ENCODE data around the gene GABBR2.

Gene GABBR2

GRCh38 chr9:98516897-98517503 lies 191.7 kb downstream of the GABBR2 start:
- Histone ChIP-seq H3K9me3 (ENCODE audit: insufficient read depth, low read depth, low read length) (no peaks in the 10 kb centered on the region), H2BK12ac (ENCODE audit: low read length) (no peak overlapping the region), H2AFZ (ENCODE audit: insufficient read depth, low read length, poor library complexity) (no peak overlapping the region), H3K14ac (ENCODE audit: low read length) (no peak overlapping the region), H4K8ac (ENCODE audit: low read depth, low read length) (no peak overlapping the region), H2BK5ac (ENCODE audit: low read depth, low read length, poor library complexity) (no peak overlapping the region), H2AK5ac (ENCODE audit: low read length) (no peak overlapping the region), H3K23ac (ENCODE audit: low read length) (no peak overlapping the region), H3K4me2 (ENCODE audit: low read length) (no peak overlapping the region), H3K27ac (ENCODE audit: low read depth, low read length) (no peak overlapping the region), H3K79me2 (ENCODE audit: control insufficient read depth, insufficient read depth, low read length, poor library complexity) (no peaks in the 10 kb centered on the region), H3K36me3 (ENCODE audit: control insufficient read depth in 1 of 2, insufficient read depth in 2 of 2, low read length in 2 of 2) (no peaks in the 10 kb centered on the region), H4K12ac (ENCODE audit: low read depth, low read length) (no peak overlapping the region), H3K9ac (ENCODE audit: low read length) (no peak overlapping the region), H2BK120ac (ENCODE audit: insufficient read depth, low read length, poor library complexity) (no peak overlapping the region), H3K4me1 (ENCODE audit: control insufficient read depth in 1 of 2, insufficient read depth in 2 of 2, low read length in 2 of 2) (no peaks in the 10 kb centered on the region), H3K4ac (ENCODE audit: low read depth, low read length) (no peak overlapping the region), H3K27me3 (ENCODE audit: insufficient read depth, low read length) (no peaks in the 10 kb centered on the region), H3K79me1 (ENCODE audit: low read length) (no peaks in the 10 kb centered on the region), H3K18ac (ENCODE audit: low read length) (no peak overlapping the region), H4K91ac (ENCODE audit: low read depth, low read length) (no peak overlapping the region), H3K4me3 (ENCODE audit: low read depth, low read length) (no peak overlapping the region)
- no CpG with 5 or more reads among the region's 9 CpGs for WGBS (ENCODE audit: extremely low coverage, insufficient coverage, insufficient read length)
- no peak for DNase-seq

- no peak overlapping the region for H3K4me3 ChIP-seq (ENCODE audit: low read depth, low read length)
- H3K79me1 ChIP-seq (ENCODE audit: low read length) = no peaks in the 10 kb centered on the region
- H2AFZ ChIP-seq (ENCODE audit: insufficient read depth, low read length, poor library complexity) = no peak overlapping the region
- no peak overlapping the region for H4K8ac ChIP-seq (ENCODE audit: low read depth, low read length)
- H2BK12ac ChIP-seq (ENCODE audit: low read length) = no peak overlapping the region
- H3K79me2 ChIP-seq (ENCODE audit: control insufficient read depth, insufficient read depth, low read length, poor library complexity) = no peaks in the 10 kb centered on the region
- no peak overlapping the region for H4K91ac ChIP-seq (ENCODE audit: low read depth, low read length)
- H3K4me2 ChIP-seq (ENCODE audit: low read length) = no peak overlapping the region
- no peak for DNase-seq
- no peaks in the 10 kb centered on the region for H3K36me3 ChIP-seq (ENCODE audit: control insufficient read depth in 1 of 2, insufficient read depth in 2 of 2, low read length in 2 of 2)
- no peaks in the 10 kb centered on the region for H3K9me3 ChIP-seq (ENCODE audit: insufficient read depth, low read depth, low read length)
- no peaks in the 10 kb centered on the region for H3K4me1 ChIP-seq (ENCODE audit: control insufficient read depth in 1 of 2, insufficient read depth in 2 of 2, low read length in 2 of 2)
- H3K4ac ChIP-seq (ENCODE audit: low read depth, low read length) = no peak overlapping the region
- no peak overlapping the region for H3K27ac ChIP-seq (ENCODE audit: low read depth, low read length)
- no peaks in the 10 kb centered on the region for H3K27me3 ChIP-seq (ENCODE audit: insufficient read depth, low read length)
- no peak overlapping the region for H3K14ac ChIP-seq (ENCODE audit: low read length)
- no peak overlapping the region for H2BK120ac ChIP-seq (ENCODE audit: insufficient read depth, low read length, poor library complexity)
- no CpG with 5 or more reads among the region's 7 CpGs for WGBS (ENCODE audit: extremely low coverage, insufficient coverage, insufficient read length)
- no peak overlapping the region for H3K9ac ChIP-seq (ENCODE audit: low read length)
- H4K12ac ChIP-seq (ENCODE audit: low read depth, low read length) = no peak overlapping the region
- no peak overlapping the region for H3K23ac ChIP-seq (ENCODE audit: low read length)
- no peak overlapping the region for H3K18ac ChIP-seq (ENCODE audit: low read length)
- no peak overlapping the region for H2AK5ac ChIP-seq (ENCODE audit: low read length)
- H2BK5ac ChIP-seq (ENCODE audit: low read depth, low read length, poor library complexity) = no peak overlapping the region
Observed at GRCh38 chr9:98516205-98516896, 192.4 kb downstream of the GABBR2 start.

- Histone ChIP-seq H3K79me2 (ENCODE audit: control insufficient read depth, insufficient read depth, low read length, poor library complexity) (no peaks in the 10 kb centered on the region), H3K4me2 (ENCODE audit: low read length) (no peak overlapping the region), H3K4me3 (ENCODE audit: low read depth, low read length) (no peak overlapping the region), H3K27me3 (ENCODE audit: insufficient read depth, low read length) (no peaks in the 10 kb centered on the region), H3K27ac (ENCODE audit: low read depth, low read length) (no peak overlapping the region), H3K9ac (ENCODE audit: low read length) (no peak overlapping the region), H3K18ac (ENCODE audit: low read length) (no peak overlapping the region), H4K12ac (ENCODE audit: low read depth, low read length) (no peak overlapping the region), H2AK5ac (ENCODE audit: low read length) (no peak overlapping the region), H3K4me1 (ENCODE audit: control insufficient read depth in 1 of 2, insufficient read depth in 2 of 2, low read length in 2 of 2) (no peaks in the 10 kb centered on the region), H3K9me3 (ENCODE audit: insufficient read depth, low read depth, low read length) (no peaks in the 10 kb centered on the region), H3K23ac (ENCODE audit: low read length) (no peak overlapping the region), H2BK5ac (ENCODE audit: low read depth, low read length, poor library complexity) (no peak overlapping the region), H2BK120ac (ENCODE audit: insufficient read depth, low read length, poor library complexity) (no peak overlapping the region), H4K8ac (ENCODE audit: low read depth, low read length) (no peak overlapping the region), H3K4ac (ENCODE audit: low read depth, low read length) (no peak overlapping the region), H2AFZ (ENCODE audit: insufficient read depth, low read length, poor library complexity) (no peak overlapping the region), H3K14ac (ENCODE audit: low read length) (no peak overlapping the region), H3K36me3 (ENCODE audit: control insufficient read depth in 1 of 2, insufficient read depth in 2 of 2, low read length in 2 of 2) (no peaks in the 10 kb centered on the region), H2BK12ac (ENCODE audit: low read length) (no peak overlapping the region), H4K91ac (ENCODE audit: low read depth, low read length) (no peak overlapping the region), H3K79me1 (ENCODE audit: low read length) (no peaks in the 10 kb centered on the region)
- DNase-seq = no peak
- WGBS (ENCODE audit: extremely low coverage, insufficient coverage, insufficient read length) = no CpG with 5 or more reads among the region's 4 CpGs
Observed at GRCh38 chr9:98515506-98516204, 193.1 kb downstream of the GABBR2 start.

- Histone ChIP-seq H2BK5ac (ENCODE audit: low read depth, low read length, poor library complexity) (no peak overlapping the region), H3K27ac (ENCODE audit: low read depth, low read length) (no peak overlapping the region), H4K8ac (ENCODE audit: low read depth, low read length) (no peak overlapping the region)
Observed at GRCh38 chr9:98514841-98515240, 193.9 kb downstream of the GABBR2 start.

More at GRCh38 chr9:98514841-98515240, 193.9 kb downstream of the GABBR2 start:
- Histone ChIP-seq H3K18ac (ENCODE audit: low read length) (no peak overlapping the region), H3K4ac (ENCODE audit: low read depth, low read length) (no peak overlapping the region), H3K79me1 (ENCODE audit: low read length) (no peaks in the 10 kb centered on the region), H3K36me3 (ENCODE audit: control insufficient read depth in 1 of 2, insufficient read depth in 2 of 2, low read length in 2 of 2) (no peaks in the 10 kb centered on the region), H4K91ac (ENCODE audit: low read depth, low read length) (no peak overlapping the region), H2BK12ac (ENCODE audit: low read length) (no peak overlapping the region), H3K27me3 (ENCODE audit: insufficient read depth, low read length) (no peaks in the 10 kb centered on the region), H3K4me1 (ENCODE audit: control insufficient read depth in 1 of 2, insufficient read depth in 2 of 2, low read length in 2 of 2) (no peaks in the 10 kb centered on the region), H2AK5ac (ENCODE audit: low read length) (no peak overlapping the region), H3K9ac (ENCODE audit: low read length) (no peak overlapping the region), H2AFZ (ENCODE audit: insufficient read depth, low read length, poor library complexity) (no peak overlapping the region), H4K12ac (ENCODE audit: low read depth, low read length) (no peak overlapping the region), H3K9me3 (ENCODE audit: insufficient read depth, low read depth, low read length) (no peaks in the 10 kb centered on the region), H3K23ac (ENCODE audit: low read length) (no peak overlapping the region), H3K79me2 (ENCODE audit: control insufficient read depth, insufficient read depth, low read length, poor library complexity) (no peaks in the 10 kb centered on the region), H3K4me2 (ENCODE audit: low read length) (no peak overlapping the region), H2BK120ac (ENCODE audit: insufficient read depth, low read length, poor library complexity) (no peak overlapping the region), H3K14ac (ENCODE audit: low read length) (no peak overlapping the region), H3K4me3 (ENCODE audit: low read depth, low read length) (no peak overlapping the region)
- DNase-seq = no peak
- no CpG with 5 or more reads among the region's 6 CpGs for WGBS (ENCODE audit: extremely low coverage, insufficient coverage, insufficient read length)

All from trophoblast cell (in vitro differentiated cells and primary cell).